GM12878 (cell line): Measurements from ENCODE around the gene RNF43. TPM values are rescaled to one million over a fixed set of nuclear protein-coding genes. Genes with fewer than 3 reads are reported as not detected.

Source experiments
- ATAC-seq: fragments of 200-7000 bp; cut with Tn5 transposase; 3 replicates; pipeline ENCODE4 v1.9.1; 2020; ENCODE audit warnings: mild to moderate bottlenecking, moderate library complexity
- BruUV-seq: library from RNA; stranded (reverse); fragments of 400-500 nt; replicated peaks from 2 replicates; lab custom pipeline; 2021; lab: Mats Ljungman, UMichigan
- CTCF ChIA-PET: fragments of 300-600 bp; sonication (Branson Sonifier 250); formaldehyde crosslinking; extraction: SDS; loops from one replicate; lab custom pipeline; 2021; ENCODE audit warnings: inconsistent platforms; lab: Yijun Ruan, JAX
- POLR2A ChIA-PET: fragments of 350-600 bp; formaldehyde crosslinking; extraction: SDS; loops from one replicate; lab custom pipeline; 2021; ENCODE audit warnings: inconsistent platforms; lab: Charles Lee
- RAD21 ChIA-PET: fragments of 300-600 bp; sonication (Branson Sonifier 250); formaldehyde crosslinking; loops from one replicate; lab custom pipeline; 2023; ENCODE audit warnings: antibody characterized with exemption; ENCODE audit not compliant: unreplicated experiment; lab: Charles Lee
- SMC1A ChIA-PET: fragments of 300-600 bp; sonication (Branson Sonifier 250); formaldehyde crosslinking; loops from one replicate; lab custom pipeline; 2023; ENCODE audit not compliant: unreplicated experiment, uncharacterized antibody; lab: Charles Lee
- DNase-seq: peaks from one replicate; pipeline ENCODE4 v3.0.0-alpha.2; 2011; ENCODE audit warnings: low read depth, low spot score
- FAIRE-seq: peaks from 3 replicates; lab custom pipeline; 2011; peaks lifted over from hg19 to GRCh38; lab: Jason Lieb, UNC
- H2AFZ ChIP-seq: 2 replicates; pipeline ENCODE4 v1.6.0; 2011; ENCODE audit warnings: low read depth, low read length, control low read depth; ENCODE audit not compliant: control insufficient read depth
- H3K27ac ChIP-seq: 2 replicates; pipeline ENCODE4 v1.5.1; 2011; ENCODE audit warnings: control low read depth; ENCODE audit not compliant: control insufficient read depth, insufficient read depth
- H3K27me3 ChIP-seq, 2 experiments: replicated peaks in 1 of 2; 2 replicates each; pipeline versions ENCODE4 v1.6.0 to v1.6.1; 2011; ENCODE audit warnings: low read length in 1 of 2; ENCODE audit not compliant: control insufficient read depth in 2 of 2, insufficient read depth in 2 of 2
- H3K36me3 ChIP-seq, 2 experiments: 2 replicates each; pipeline ENCODE4 v1.5.1; 2011; ENCODE audit warnings: low read length in 1 of 2; ENCODE audit not compliant: control insufficient read depth in 2 of 2, insufficient read depth in 2 of 2
- H3K4me1 ChIP-seq: 2 replicates; pipeline ENCODE4 v1.6.1; 2011; ENCODE audit warnings: mild to moderate bottlenecking, low read length, moderate library complexity, mixed read lengths; ENCODE audit not compliant: control insufficient read depth, insufficient read depth
- H3K4me2 ChIP-seq: 2 replicates; pipeline ENCODE4 v1.6.0; 2011; ENCODE audit warnings: control low read depth; ENCODE audit not compliant: control insufficient read depth, insufficient read depth
- H3K4me3 ChIP-seq: fragments of 200-600 bp; sonication (generic); 2 replicates; pipeline ENCODE4 v1.5.1; 2016
- H3K79me2 ChIP-seq: 2 replicates; pipeline ENCODE4 v1.6.0; 2011; ENCODE audit warnings: low read length; ENCODE audit not compliant: control insufficient read depth, insufficient read depth
- H3K9ac ChIP-seq: 2 replicates; pipeline ENCODE4 v1.8.0; 2011; ENCODE audit warnings: low read length, control low read depth, mixed read lengths; ENCODE audit not compliant: control insufficient read depth, insufficient read depth
- H3K9me3 ChIP-seq: replicated peaks from 3 replicates; pipeline ENCODE4 v1.5.1; 2011; ENCODE audit warnings: mild to moderate bottlenecking, low read length; ENCODE audit not compliant: control insufficient read depth, insufficient read depth
- H4K20me1 ChIP-seq: 2 replicates; pipeline ENCODE4 v1.6.0; 2011; ENCODE audit not compliant: control insufficient read depth, insufficient read depth
- BCL3 ChIP-seq: IDR thresholded peaks from 2 replicates; pipeline ENCODE4 v1.6.1; 2011; ENCODE audit warnings: borderline replicate concordance, low read depth, mild to moderate bottlenecking, moderate library complexity, low read length; ENCODE audit not compliant: insufficient read depth, poor library complexity, severe bottlenecking
- BHLHE40 ChIP-seq, 2 experiments: fragments of 450-650 bp in 1 of 2; IDR thresholded peaks; 2 replicates each; pipeline ENCODE4 v1.6.1; 2011 to 2017; ENCODE audit warnings: low read depth in 2 of 2, borderline replicate concordance in 1 of 2, improper control_type of control experiment in 1 of 2, low read length in 1 of 2, mild to moderate bottlenecking in 1 of 2
- CBX3 ChIP-seq: fragments of 200-600 bp; sonication (generic); IDR thresholded peaks from 2 replicates; pipeline ENCODE4 v1.6.1; 2016; ENCODE audit warnings: low read depth, borderline replicate concordance
- FOS ChIP-seq: IDR thresholded peaks from 3 replicates; pipeline ENCODE4 v1.6.1; 2011; ENCODE audit warnings: borderline replicate concordance; ENCODE audit not compliant: insufficient read length; ENCODE audit errors: extremely low read depth
- GATAD2B ChIP-seq: fragments of 450-650 bp; conservative IDR thresholded peaks from 2 replicates; pipeline ENCODE4 v1.6.1; 2017; ENCODE audit warnings: low read depth, mild to moderate bottlenecking, moderate library complexity
- IRF5 ChIP-seq: fragments of 450-650 bp; IDR thresholded peaks from 2 replicates; pipeline ENCODE4 v1.6.1; 2017; ENCODE audit warnings: borderline replicate concordance
- MLLT1 ChIP-seq: fragments of 450-650 bp; IDR thresholded peaks from 2 replicates; pipeline ENCODE4 v1.6.1; 2016; ENCODE audit warnings: mild to moderate bottlenecking
- MYB ChIP-seq: fragments of 150-350 bp; IDR thresholded peaks from 2 replicates; pipeline ENCODE4 v1.6.1; 2014; ENCODE audit warnings: mild to moderate bottlenecking, low read depth, low read length, borderline replicate concordance
- TARDBP ChIP-seq: IDR thresholded peaks from 2 replicates; pipeline ENCODE4 v1.6.1; 2016; ENCODE audit warnings: borderline replicate concordance
- USF1 ChIP-seq: IDR thresholded peaks from 2 replicates; pipeline ENCODE4 v1.6.1; 2011; ENCODE audit warnings: borderline replicate concordance, low read depth, mild to moderate bottlenecking, moderate library complexity, mixed read lengths, low read length; ENCODE audit not compliant: insufficient read depth; ENCODE audit errors: extremely low read length
- ZBTB40 ChIP-seq: fragments of 450-650 bp; IDR thresholded peaks from 2 replicates; pipeline ENCODE4 v1.6.1; 2016; ENCODE audit warnings: mild to moderate bottlenecking, moderate library complexity, borderline replicate concordance
- ZNF207 ChIP-seq: fragments of 450-650 bp; IDR thresholded peaks from 2 replicates; pipeline ENCODE4 v1.6.1; 2014; ENCODE audit warnings: antibody characterized with exemption, mild to moderate bottlenecking, borderline replicate concordance
- in situ Hi-C: fragments of 300-500 bp; cut with MboI; formaldehyde crosslinking; loops from 9 replicates; pipeline ENCODE4 v1.14.3; 2018; ENCODE audit warnings: mixed read lengths
- intact Hi-C: fragments of 100-400 bp; cut with micrococcal nuclease; formaldehyde crosslinking; loops from one replicate; pipeline ENCODE4 v1.14.2; 2022; ENCODE audit not compliant: unreplicated experiment
- polyA plus RNA-seq, 11 experiments: library from polyadenylated mRNA; depleted of rRNA in 4 of 11; unstranded in 6 of 11; stranded (reverse) in 5 of 11; fragments of >200 nt; fragmentation: Nextera tagmentation in 4 of 11; fragmentation: Illumina TruSeq in 1 of 11; extraction: Ambion mirVana in 4 of 11; extraction: Trizol in 1 of 11; gene quantifications; 1 replicate in 1 of 11; 2 replicates in 10 of 11; pipeline versions ENCODE4 v1.2.1 to v1.2.3, GENCODE V29; 2011 to 2016; ENCODE audit warnings: inconsistent platforms in 2 of 11, missing spikeins in 2 of 11, low read depth in 1 of 11
- total RNA-seq, 4 experiments: library from RNA; depleted of rRNA in 3 of 4; stranded (reverse); fragments of >200 nt in 3 of 4; fragmentation: Illumina TruSeq in 1 of 4; extraction: Trizol in 1 of 4; gene quantifications; 2 replicates each; pipeline versions ENCODE4 v1.2.1 to v1.2.3, GENCODE V29; 2013 to 2021

Gene RNF43
- total and polyA plus RNA-seq, 10 of the 15 experiments (the other 5 are each of a cell fraction or from before 2014, with no cell fraction given) = 1.2 to 16.7 (median 5.5) TPM

GRCh38 chr17:58400826-58401225, 16.5 kb downstream of the RNF43 start:
- POLR2A ChIA-PET = interaction anchor here (0.6 to 2.1 kb wide), 3 partner anchors 12 to 64 kb away, joined by 3 to 6 read pairs (median 4); no protein-coding TSS in a partner anchor
- RAD21 ChIA-PET = interaction anchor here (1.0 to 1.6 kb wide), 2 partner anchors 17 to 56 kb away, joined by 3 to 4 read pairs; partner anchors contain the start of gene RNF43
- Histone ChIP-seq H3K27ac (no peak overlapping the region), H3K4me3 (no peak overlapping the region), H3K4me1 (no peaks in the 10 kb centered on the region), H3K9ac (no peak overlapping the region), H3K36me3 (no peaks in the 10 kb centered on the region), H3K79me2 (peaks cover 12% of the 10 kb centered on the region), H4K20me1 (no peaks in the 10 kb centered on the region), H3K27me3 (no peaks in the 10 kb centered on the region; a peak in 1 of 4 replicates), H3K4me2 (no peak overlapping the region)
- SMC1A ChIA-PET = interaction anchor here (0.7 to 2.0 kb wide), 7 partner anchors 10 to 56 kb away, joined by 3 to 9 read pairs (median 4); partner anchors contain the start of gene RNF43
- ATAC-seq (no peak), DNase-seq (no peak), FAIRE-seq (no peak)
- intact Hi-C loops = no loop called here
- in situ Hi-C loops = no loop called here
- no TSS peak for BruUV-seq
- TF ChIP-seq ZBTB40 (no peak), GATAD2B (no peak), BHLHE40 (IDR thresholded peaks at IDR 0.05; ENCODE audit: borderline replicate concordance in 1 of 2, low read depth in 2 of 2, low read length in 1 of 2) (no peak), CBX3 (no peak), BCL3 (no peak), IRF5 (no peak), TARDBP (no peak), MLLT1 (no peak), FOS (no peak), ZNF207 (no peak), USF1 (no peak), MYB (no peak)
- TF ChIP-seq, all 136 proteins: peak for 0
- H3K9me3 ChIP-seq = no peaks in the 10 kb centered on the region
- no peak overlapping the region for H2AFZ ChIP-seq
- CTCF ChIA-PET = interaction anchor here (1.4 to 1.8 kb wide), 3 partner anchors 11 to 48 kb away, joined by 3 to 5 read pairs (median 4); partner anchors contain the start of gene SUPT4H1
